PC-9 (cell line): Measurements from ENCODE around the gene CLDN20. TPM values are rescaled to one million over a fixed set of nuclear protein-coding genes. Genes with fewer than 3 reads are reported as not detected.

Experiments used
- BruUV-seq: library from RNA; stranded (reverse); fragments of 400-500 nt; replicated peaks from 2 replicates; lab custom pipeline; 2021; lab: Mats Ljungman, UMichigan
- CTCF ChIA-PET: fragments of 300-600 bp; sonication (Branson Sonifier 250); formaldehyde crosslinking; loops from one replicate; lab custom pipeline; 2022; ENCODE audit warnings: antibody characterized with exemption; lab: Charles Lee
- POLR2A ChIA-PET: fragments of 300-600 bp; sonication (Branson Sonifier 250); formaldehyde crosslinking; loops from one replicate; lab custom pipeline; 2022; ENCODE audit warnings: antibody characterized with exemption; ENCODE audit not compliant: unreplicated experiment; lab: Charles Lee
- DNase-seq, 2 experiments: peaks; one replicate each; pipeline versions ENCODE4 v3.0.0 to v3.0.0-alpha.2; 2015 to 2022; ENCODE audit warnings: mixed read lengths in 1 of 2
- H2AFZ ChIP-seq: fragments of 200-600 bp; sonication (generic); 2 replicates; pipeline ENCODE4 v1.8.1; 2017; ENCODE audit warnings: antibody characterized with exemption
- H3F3A ChIP-seq: fragments of 200-600 bp; sonication (generic); 2 replicates; pipeline ENCODE4 v1.8.1; 2017; ENCODE audit warnings: antibody characterized with exemption, mild to moderate bottlenecking, low read depth; ENCODE audit not compliant: insufficient read depth
- H3K27ac ChIP-seq: fragments of 200-600 bp; sonication (generic); 2 replicates; pipeline ENCODE4 v1.6.1; 2016; ENCODE audit warnings: mixed run types
- H3K27me3 ChIP-seq: fragments of 200-600 bp; sonication (generic); 2 replicates; pipeline ENCODE4 v1.6.1; 2016; ENCODE audit warnings: low read depth, mixed run types; ENCODE audit not compliant: insufficient read depth
- H3K36me3 ChIP-seq: fragments of 200-600 bp; sonication (generic); 2 replicates; pipeline ENCODE4 v1.6.1; 2016; ENCODE audit warnings: low read depth, mixed run types
- H3K4me1 ChIP-seq: fragments of 200-600 bp; sonication (generic); replicated peaks from 2 replicates; pipeline ENCODE4 v1.6.1; 2016; ENCODE audit warnings: mixed run types; ENCODE audit not compliant: insufficient read depth
- H3K4me2 ChIP-seq: fragments of 200-600 bp; sonication (generic); 2 replicates; pipeline ENCODE4 v1.6.1; 2017; ENCODE audit warnings: mixed run types
- H3K4me3 ChIP-seq: fragments of 200-600 bp; sonication (generic); 2 replicates; pipeline ENCODE4 v1.6.1; 2016; ENCODE audit warnings: mixed run types
- H3K79me2 ChIP-seq: fragments of 200-600 bp; sonication (generic); 2 replicates; pipeline ENCODE4 v1.6.1; 2017; ENCODE audit warnings: low read depth, mixed run types
- H3K9me2 ChIP-seq: fragments of 200-600 bp; sonication (generic); 2 replicates; pipeline ENCODE4 v1.8.1; 2017; ENCODE audit warnings: mild to moderate bottlenecking; ENCODE audit not compliant: insufficient read depth
- H3K9me3 ChIP-seq: fragments of 200-600 bp; sonication (generic); 2 replicates; pipeline ENCODE4 v1.8.1; 2016; ENCODE audit warnings: low read depth; ENCODE audit not compliant: insufficient read depth
- H4K20me1 ChIP-seq: fragments of 200-600 bp; sonication (generic); 2 replicates; pipeline ENCODE4 v1.8.1; 2017; ENCODE audit not compliant: insufficient read depth
- CTCF ChIP-seq: fragments of 200-600 bp; sonication (generic); conservative IDR thresholded peaks from 2 replicates; pipeline ENCODE4 v1.6.1; 2017; ENCODE audit warnings: mixed run types, antibody characterized with exemption, mild to moderate bottlenecking, moderate library complexity
- EZH2 ChIP-seq: fragments of 200-600 bp; sonication (generic); IDR thresholded peaks from 2 replicates; pipeline ENCODE4 v1.8.0; 2017; ENCODE audit warnings: antibody characterized with exemption, low read depth
- intact Hi-C: fragments of 100-400 bp; cut with micrococcal nuclease; formaldehyde crosslinking; loops from one replicate; pipeline ENCODE4 v1.10.0; 2022; ENCODE audit not compliant: unreplicated experiment
- total RNA-seq: library from RNA; stranded (reverse); gene quantifications from 2 replicates; pipeline ENCODE4 v1.2.3, GENCODE V29; 2021

CLDN20 gene
- total RNA-seq, 1 experiment from 2014 or later = not detected

GRCh38 chr6:155278319-155279049, 14.7 kb downstream of the CLDN20 start:
- POLR2A ChIA-PET = interaction anchor here (0.7 kb wide), 1 partner anchor 15 kb away, joined by 5 read pairs; no protein-coding TSS in a partner anchor
- no peaks in the 10 kb centered on the region for H3F3A ChIP-seq
- H3K4me3 ChIP-seq = no peak overlapping the region
- H3K36me3 ChIP-seq = no peaks in the 10 kb centered on the region; the same call in 1 of the 2 replicates
- H4K20me1 ChIP-seq = no peaks in the 10 kb centered on the region
- no peak overlapping the region for H2AFZ ChIP-seq
- BruUV-seq = no TSS peak
- DNase-seq = no peak
- no peaks in the 10 kb centered on the region for H3K4me1 ChIP-seq
- H3K27ac ChIP-seq = no peak overlapping the region
- no peaks in the 10 kb centered on the region for H3K9me3 ChIP-seq
- H3K79me2 ChIP-seq = no peaks in the 10 kb centered on the region
- CTCF ChIA-PET = no interaction called here
- no peak overlapping the region for H3K4me2 ChIP-seq
- no peaks in the 10 kb centered on the region for H3K27me3 ChIP-seq
- H3K9me2 ChIP-seq = no peaks in the 10 kb centered on the region
- TF ChIP-seq EZH2 = no peak
- no peak for TF ChIP-seq CTCF
- intact Hi-C loops = no loop called here

GRCh38 chr6:155284775-155285174, 21.0 kb downstream of the CLDN20 start:
- intact Hi-C loops = no loop called here

GRCh38 chr6:155287762-155288161, 23.9 kb downstream of the CLDN20 start:
- no peak for DNase-seq
- Histone ChIP-seq H3K9me2 (no peaks in the 10 kb centered on the region), H3K4me3 (no peak overlapping the region), H3F3A (peaks cover 4% of the 10 kb centered on the region; the same call in 1 of the 2 replicates), H3K9me3 (no peaks in the 10 kb centered on the region), H3K36me3 (peaks cover 15% of the 10 kb centered on the region; the same call in 1 of the 2 replicates), H3K4me1 (no peaks in the 10 kb centered on the region), H3K27me3 (no peaks in the 10 kb centered on the region), H4K20me1 (no peaks in the 10 kb centered on the region), H2AFZ (no peak overlapping the region), H3K79me2 (no peaks in the 10 kb centered on the region), H3K4me2 (no peak overlapping the region), H3K27ac (no peak overlapping the region)
- no TSS peak for BruUV-seq
- ChIA-PET POLR2A (interaction anchor here (0.6 kb wide), 1 partner anchor 26 kb away, joined by 3 read pairs; the partner anchor contains the start of gene TFB1M), CTCF (no interaction called here)
- intact Hi-C loops = no loop called here
- TF ChIP-seq EZH2 (no peak), CTCF (no peak)

More at GRCh38 chr6:155284775-155285174, 21.0 kb downstream of the CLDN20 start:
- H3K27me3 ChIP-seq = no peaks in the 10 kb centered on the region
- TF ChIP-seq EZH2 (no peak), CTCF (no peak)
- no peaks in the 10 kb centered on the region for H3K79me2 ChIP-seq
- no peak overlapping the region for H3K27ac ChIP-seq
- H2AFZ ChIP-seq = no peak overlapping the region
- no peaks in the 10 kb centered on the region for H4K20me1 ChIP-seq
- H3K9me2 ChIP-seq = no peaks in the 10 kb centered on the region
- ChIA-PET POLR2A (no interaction called here), CTCF (no interaction called here)
- H3K9me3 ChIP-seq = no peaks in the 10 kb centered on the region
- DNase-seq = no peak
- H3K36me3 ChIP-seq = peaks cover 15% of the 10 kb centered on the region; the same call in 1 of the 2 replicates
- H3K4me1 ChIP-seq = no peaks in the 10 kb centered on the region
- no TSS peak for BruUV-seq
- H3K4me3 ChIP-seq = no peak overlapping the region
- H3F3A ChIP-seq = peaks cover 4% of the 10 kb centered on the region; the same call in 1 of the 2 replicates
- no peak overlapping the region for H3K4me2 ChIP-seq
